ENCODE data around the gene CFAP61. TPM values are rescaled to one million over a fixed set of nuclear protein-coding genes. Genes with fewer than 3 reads are reported as not detected.

The CFAP61 gene
- total RNA-seq, 1 donor from 2014 or later: not detected

- TF ChIP-seq CTCF (IDR thresholded peaks at IDR 0.05; ENCODE audit: insufficient read depth, low read depth, low read length) (no peak), EZH2 (IDR thresholded peaks at IDR 0.05; ENCODE audit: insufficient read depth, low read length) (no peak)
- Histone ChIP-seq H3K27ac (ENCODE audit: low read depth, low read length) (no peak overlapping the region), H3K79me2 (ENCODE audit: insufficient read depth, low read length) (no peaks in the 10 kb centered on the region), H3K27me3 (ENCODE audit: insufficient read depth, low read length) (no peaks in the 10 kb centered on the region), H3K9me3 (ENCODE audit: insufficient read depth, low read depth, low read length) (peaks cover 5% of the 10 kb centered on the region), H3K4me3 (ENCODE audit: insufficient read depth, low read depth, low read length) (no peak overlapping the region), H3K4me2 (ENCODE audit: low read length) (no peak overlapping the region), H3K36me3 (ENCODE audit: insufficient read depth, low read length) (no peaks in the 10 kb centered on the region), H3K4me1 (ENCODE audit: insufficient read depth, low read length) (no peaks in the 10 kb centered on the region), H4K20me1 (ENCODE audit: insufficient read depth, low read length) (no peaks in the 10 kb centered on the region), H2AFZ (ENCODE audit: low read depth, low read length) (no peak overlapping the region), H3K9ac (ENCODE audit: low read length) (no peak overlapping the region)
- DNase-seq (ENCODE audit: low read depth) (no peak), FAIRE-seq (no peak)
- Mint-ChIP-seq H3K27me3 (ENCODE audit: low read depth, unreplicated experiment) (peaks cover 21% of the 10 kb centered on the region), H3K4me3 (ENCODE audit: unreplicated experiment) (no peak overlapping the region), H3K4me1 (ENCODE audit: low read depth, unreplicated experiment) (no peaks in the 10 kb centered on the region), H3K27ac (ENCODE audit: unreplicated experiment) (peak overlapping the region; percentile 62), H3K36me3 (ENCODE audit: low read depth, unreplicated experiment) (no peaks in the 10 kb centered on the region), H3K9me3 (ENCODE audit: unreplicated experiment) (peaks cover 12% of the 10 kb centered on the region)
Observed at GRCh38 chr20:20230741-20231140, 178.4 kb downstream of the CFAP61 start.

GRCh38 chr20:20231528-20232298 is 179.4 kb downstream of the CFAP61 start:
- Histone ChIP-seq H4K20me1 (ENCODE audit: insufficient read depth, low read length) (no peaks in the 10 kb centered on the region), H3K27ac (ENCODE audit: low read depth, low read length) (no peak overlapping the region), H3K27me3 (ENCODE audit: insufficient read depth, low read length) (no peaks in the 10 kb centered on the region), H3K9ac (ENCODE audit: low read length) (no peak overlapping the region), H3K4me1 (ENCODE audit: insufficient read depth, low read length) (no peaks in the 10 kb centered on the region), H3K9me3 (ENCODE audit: insufficient read depth, low read depth, low read length) (peaks cover under 1% of the 10 kb centered on the region), H3K36me3 (ENCODE audit: insufficient read depth, low read length) (no peaks in the 10 kb centered on the region), H3K79me2 (ENCODE audit: insufficient read depth, low read length) (no peaks in the 10 kb centered on the region), H2AFZ (ENCODE audit: low read depth, low read length) (no peak overlapping the region), H3K4me3 (ENCODE audit: insufficient read depth, low read depth, low read length) (no peak overlapping the region), H3K4me2 (ENCODE audit: low read length) (no peak overlapping the region)
- Mint-ChIP-seq H3K36me3 (ENCODE audit: low read depth, unreplicated experiment) (no peaks in the 10 kb centered on the region), H3K9me3 (ENCODE audit: unreplicated experiment) (peaks cover 12% of the 10 kb centered on the region), H3K4me3 (ENCODE audit: unreplicated experiment) (no peak overlapping the region), H3K4me1 (ENCODE audit: low read depth, unreplicated experiment) (no peaks in the 10 kb centered on the region), H3K27ac (ENCODE audit: unreplicated experiment) (no peak overlapping the region), H3K27me3 (ENCODE audit: low read depth, unreplicated experiment) (peaks cover 19% of the 10 kb centered on the region)
- TF ChIP-seq EZH2 (IDR thresholded peaks at IDR 0.05; ENCODE audit: insufficient read depth, low read length): no peak
- TF ChIP-seq CTCF (IDR thresholded peaks at IDR 0.05; ENCODE audit: insufficient read depth, low read depth, low read length): no peak
- DNase-seq (ENCODE audit: low read depth) (no peak), FAIRE-seq (no peak)

DNA sequence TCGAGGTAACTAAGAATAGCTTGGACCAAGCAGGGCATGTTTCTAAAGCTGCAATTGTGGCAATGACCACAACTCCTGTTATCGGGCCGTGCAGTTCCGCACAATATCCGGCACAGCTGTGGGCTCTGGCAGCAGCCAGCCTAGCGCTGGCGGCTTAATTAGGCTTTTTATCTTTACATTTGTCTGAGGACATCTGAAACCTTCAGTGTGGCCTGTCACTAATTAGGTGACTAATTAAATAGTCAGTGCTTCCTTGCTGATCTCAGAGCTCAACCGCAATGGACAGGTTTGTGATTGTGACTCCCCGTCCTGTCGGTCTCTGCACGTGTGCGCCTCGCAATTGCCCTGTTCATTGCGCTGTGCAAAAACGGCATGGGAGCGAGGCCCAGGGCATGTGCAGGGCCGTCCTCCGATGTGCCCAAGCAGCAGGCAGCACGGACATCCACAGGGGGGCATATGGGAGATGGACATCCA is 180.7 kb downstream of the CFAP61 start:
- Mint-ChIP-seq H3K9me3 (ENCODE audit: unreplicated experiment) (peaks cover 4% of the 10 kb centered on the region), H3K4me3 (ENCODE audit: unreplicated experiment) (no peak overlapping the region), H3K27ac (ENCODE audit: unreplicated experiment) (no peak overlapping the region), H3K4me1 (ENCODE audit: low read depth, unreplicated experiment) (no peaks in the 10 kb centered on the region), H3K36me3 (ENCODE audit: low read depth, unreplicated experiment) (no peaks in the 10 kb centered on the region), H3K27me3 (ENCODE audit: low read depth, unreplicated experiment) (peaks cover 19% of the 10 kb centered on the region)
- H3K27ac ChIP-seq (ENCODE audit: low read depth, low read length): no peak overlapping the region
- DNase-seq (ENCODE audit: low read depth) (no peak), FAIRE-seq (no peak)
- H4K20me1 ChIP-seq (ENCODE audit: insufficient read depth, low read length): no peaks in the 10 kb centered on the region
- H3K79me2 ChIP-seq (ENCODE audit: insufficient read depth, low read length): no peaks in the 10 kb centered on the region
- no peak overlapping the region for H3K9ac ChIP-seq (ENCODE audit: low read length)
- no peaks in the 10 kb centered on the region for H3K4me1 ChIP-seq (ENCODE audit: insufficient read depth, low read length)
- no peak overlapping the region for H3K4me2 ChIP-seq (ENCODE audit: low read length)
- H3K9me3 ChIP-seq (ENCODE audit: insufficient read depth, low read depth, low read length): no peaks in the 10 kb centered on the region
- H3K27me3 ChIP-seq (ENCODE audit: insufficient read depth, low read length): no peaks in the 10 kb centered on the region
- no peaks in the 10 kb centered on the region for H3K36me3 ChIP-seq (ENCODE audit: insufficient read depth, low read length)
- H2AFZ ChIP-seq (ENCODE audit: low read depth, low read length): peak overlapping the region; percentile 10
- TF ChIP-seq EZH2 (IDR thresholded peaks at IDR 0.05; ENCODE audit: insufficient read depth, low read length) (no peak), CTCF (IDR thresholded peaks at IDR 0.05; ENCODE audit: insufficient read depth, low read depth, low read length) (no peak)
- no peak overlapping the region for H3K4me3 ChIP-seq (ENCODE audit: insufficient read depth, low read depth, low read length)

Data from astrocyte (in vitro differentiated cells and primary cell).